Adrenal gland (tissue), 5 donors: Measurements from ENCODE around the gene RBM17.

ENCODE experiments used
- CTCF ChIP-seq, 6 experiments: fragments of 450-650 bp in 4 of 6; fragments of 200-600 bp in 2 of 6; sonication (generic) in 1 of 6; IDR thresholded peaks; 1 replicate in 5 of 6; 2 replicates in 1 of 6; pipeline versions ENCODE4 v1.5.1 to v1.8.0; 2016 to 2021; ENCODE audit warnings: antibody characterized with exemption in 6 of 6, mild to moderate bottlenecking in 2 of 6, moderate library complexity in 1 of 6
- POLR2A ChIP-seq, 2 donors: fragments of 450-650 bp; IDR thresholded peaks; one replicate each; pipeline ENCODE4 v1.6.1; 2017; ENCODE audit warnings: antibody characterized with exemption in 2 of 2, mild to moderate bottlenecking in 2 of 2, moderate library complexity in 1 of 2
- donor health status: DM: no; HTN: no; CAD: no.

- TF ChIP-seq CTCF (IDR thresholded peaks at IDR 0.05), result no peak
- TF ChIP-seq POLR2A (IDR thresholded peaks at IDR 0.05), result no peak
Measured at GRCh38 chr10:6140141-6140841, 51.5 kb downstream of the RBM17 start.
